ENCODE results near the gene BTBD19.
"Not testable (repeated sequence)": the region's sequence is repeated elsewhere in the genome, so short reads cannot be mapped to it uniquely, and the experiment has no call there.

Gene BTBD19

GRCh38 chr1:44812822-44813543, 4.7 kb downstream of the BTBD19 start:
- Mint-ChIP-seq H3K27me3 (no peaks in the 10 kb centered on the region), H3K9me3 (no peaks in the 10 kb centered on the region), H3K27ac (peak overlapping the region in 1 of 2 donors; percentile 62), H3K4me1 (peaks cover 85% of the 10 kb centered on the region), H3K4me3 (peak overlapping the region; percentile 87 to 95)
- ATAC-seq (no peak), DNase-seq (no peak)

DNA sequence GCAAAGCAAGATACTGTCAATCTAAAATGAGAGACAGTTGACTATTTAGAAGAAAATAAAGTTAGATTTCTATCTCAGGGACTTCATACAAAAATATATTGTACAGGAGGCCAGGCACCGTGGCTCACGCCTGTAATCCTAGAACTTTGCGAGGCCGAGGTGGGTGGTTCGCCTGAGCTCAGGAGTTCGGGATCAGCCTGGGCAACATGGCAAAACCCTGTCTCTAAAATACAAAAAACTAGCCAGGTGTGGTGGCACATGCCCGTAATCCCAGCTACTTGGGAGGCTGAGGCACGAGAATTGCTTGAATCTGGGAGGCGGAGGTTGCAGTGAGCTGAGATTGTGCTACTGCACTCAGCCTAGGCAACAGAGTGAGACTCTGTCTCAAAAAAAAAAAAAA, 7.6 kb downstream of the BTBD19 start:
- Mint-ChIP-seq H3K27ac (peak overlapping the region in 1 of 2 donors; percentile 58), H3K4me1 (peaks cover 85% of the 10 kb centered on the region)
- not testable (repeated sequence) for DNase-seq, H3K4me3 Mint-ChIP-seq, H3K9me3 Mint-ChIP-seq, H3K27me3 Mint-ChIP-seq, ATAC-seq

- H3K9me3 Mint-ChIP-seq = no peaks in the 10 kb centered on the region
- no peak for DNase-seq
- peaks cover 79% of the 10 kb centered on the region for H3K4me1 Mint-ChIP-seq
- ATAC-seq = no peak
- H3K4me3 Mint-ChIP-seq = peak overlapping the region in 1 of 2 donors; percentile 42
- no peak overlapping the region for H3K27ac Mint-ChIP-seq
- H3K27me3 Mint-ChIP-seq = no peaks in the 10 kb centered on the region
Measured at GRCh38 chr1:44817307-44817706, 9.0 kb downstream of the BTBD19 start.

- no peak for ATAC-seq
- DNase-seq = no peak
- no peaks in the 10 kb centered on the region for H3K27me3 Mint-ChIP-seq
- H3K4me1 Mint-ChIP-seq = peaks cover 73% of the 10 kb centered on the region
- peak overlapping the region in 1 of 2 donors; percentile 61 for H3K27ac Mint-ChIP-seq
- H3K9me3 Mint-ChIP-seq = no peaks in the 10 kb centered on the region
- H3K4me3 Mint-ChIP-seq = peak overlapping the region; percentile 42 to 65
Measured at GRCh38 chr1:44817771-44818495, 9.6 kb downstream of the BTBD19 start.

GRCh38 chr1:44819196-44819607, 10.9 kb downstream of the BTBD19 start:
- Mint-ChIP-seq H3K27me3 (no peaks in the 10 kb centered on the region), H3K4me3 (peak overlapping the region; percentile 93), H3K27ac (peak overlapping the region; percentile 100), H3K4me1 (peaks cover 60% of the 10 kb centered on the region), H3K9me3 (no peaks in the 10 kb centered on the region)
- no peak for ATAC-seq
- DNase-seq = no peak

DNA sequence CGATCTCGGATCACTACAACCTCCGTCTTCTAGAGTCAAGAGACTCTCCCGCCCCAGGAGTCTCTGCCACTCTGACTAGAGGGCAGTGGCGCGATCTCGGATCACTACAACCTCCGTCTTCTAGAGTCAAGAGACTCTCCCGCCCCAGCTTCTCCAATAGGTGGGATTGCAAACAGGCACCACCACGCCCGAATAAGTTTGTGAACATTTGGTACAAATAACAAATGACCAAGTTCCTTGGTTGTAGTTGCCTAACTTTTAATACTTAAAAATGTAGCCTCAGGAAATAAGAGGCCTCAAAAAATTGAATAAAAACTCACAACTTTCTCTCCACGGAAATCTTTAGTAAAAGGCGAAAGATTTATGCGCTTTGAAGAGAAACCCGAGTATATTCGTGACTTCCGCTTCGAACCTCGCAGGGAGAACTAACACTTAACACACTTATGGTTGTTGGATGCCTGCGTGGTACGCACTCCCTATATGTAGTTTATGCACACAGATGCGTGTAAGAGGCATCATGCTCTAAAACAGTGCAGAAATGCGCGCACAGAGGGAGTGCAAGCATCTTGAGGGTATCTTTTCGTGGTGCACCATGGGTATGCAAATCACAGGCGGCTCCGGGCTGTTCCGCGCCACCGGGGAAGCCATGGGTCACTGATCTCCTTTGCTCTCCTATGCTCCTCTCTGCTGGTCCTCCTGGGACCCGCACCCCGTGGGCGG, 11.4 kb downstream of the BTBD19 start:
- Mint-ChIP-seq H3K9me3 (no peaks in the 10 kb centered on the region), H3K27me3 (no peaks in the 10 kb centered on the region), H3K27ac (peak overlapping the region; percentile 100), H3K4me3 (peak overlapping the region; percentile 93), H3K4me1 (peaks cover 55% of the 10 kb centered on the region)
- peak; percentile 90 to 91 for DNase-seq
- peak; percentile 92 for ATAC-seq

GRCh38 chr1:44820328-44821239, 12.3 kb downstream of the BTBD19 start:
- Mint-ChIP-seq H3K9me3 (no peaks in the 10 kb centered on the region), H3K27me3 (no peaks in the 10 kb centered on the region), H3K4me3 (peak overlapping the region; percentile 93), H3K27ac (peak overlapping the region; percentile 100), H3K4me1 (peaks cover 47% of the 10 kb centered on the region)
- ATAC-seq (peak; percentile 36), DNase-seq (no peak)

GRCh38 chr1:44821240-44821715, 13.0 kb downstream of the BTBD19 start:
- DNase-seq (no peak), ATAC-seq (no peak)
- H3K27ac Mint-ChIP-seq = peak overlapping the region in 1 of 2 donors; percentile 91
- no peaks in the 10 kb centered on the region for H3K27me3 Mint-ChIP-seq
- H3K4me1 Mint-ChIP-seq = peaks cover 45% of the 10 kb centered on the region
- no peaks in the 10 kb centered on the region for H3K9me3 Mint-ChIP-seq
- H3K4me3 Mint-ChIP-seq = peak overlapping the region; percentile 93

- H3K4me1 Mint-ChIP-seq = peaks cover 45% of the 10 kb centered on the region
- no peaks in the 10 kb centered on the region for H3K27me3 Mint-ChIP-seq
- DNase-seq (no peak), ATAC-seq (no peak)
- no peak overlapping the region for H3K27ac Mint-ChIP-seq
- H3K9me3 Mint-ChIP-seq = no peaks in the 10 kb centered on the region
- no peak overlapping the region for H3K4me3 Mint-ChIP-seq
Measured at GRCh38 chr1:44822131-44822701, 13.9 kb downstream of the BTBD19 start.

DNA sequence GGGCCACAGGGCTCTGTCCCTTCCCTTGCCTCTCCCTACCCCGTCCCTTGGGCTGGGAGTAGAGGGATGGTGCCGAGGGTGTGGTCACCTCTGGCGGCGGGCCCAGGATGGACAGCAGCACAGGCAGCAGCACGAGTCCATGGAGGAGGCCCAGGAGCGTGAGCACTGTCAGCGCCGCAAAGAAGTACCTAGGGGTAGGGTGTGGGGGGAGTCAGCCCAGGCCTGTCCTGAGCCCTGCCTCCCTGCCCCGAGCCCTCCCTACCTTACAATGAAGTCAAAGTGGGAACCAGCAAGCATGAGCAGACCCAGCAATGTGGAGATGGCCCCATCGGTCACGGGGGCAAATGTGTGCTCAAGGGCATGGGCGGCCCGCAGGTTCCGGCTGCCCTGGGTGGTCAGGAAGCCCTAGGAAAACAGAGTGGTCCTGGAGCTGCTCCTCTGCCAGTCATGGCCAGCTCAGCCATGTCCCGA, 14.7 kb downstream of the BTBD19 start:
- ATAC-seq (no peak), DNase-seq (no peak)
- Mint-ChIP-seq H3K27ac (peak overlapping the region in 1 of 2 donors; percentile 57), H3K27me3 (no peaks in the 10 kb centered on the region), H3K4me3 (no peak overlapping the region), H3K4me1 (peaks cover 37% of the 10 kb centered on the region), H3K9me3 (no peaks in the 10 kb centered on the region)

DNA sequence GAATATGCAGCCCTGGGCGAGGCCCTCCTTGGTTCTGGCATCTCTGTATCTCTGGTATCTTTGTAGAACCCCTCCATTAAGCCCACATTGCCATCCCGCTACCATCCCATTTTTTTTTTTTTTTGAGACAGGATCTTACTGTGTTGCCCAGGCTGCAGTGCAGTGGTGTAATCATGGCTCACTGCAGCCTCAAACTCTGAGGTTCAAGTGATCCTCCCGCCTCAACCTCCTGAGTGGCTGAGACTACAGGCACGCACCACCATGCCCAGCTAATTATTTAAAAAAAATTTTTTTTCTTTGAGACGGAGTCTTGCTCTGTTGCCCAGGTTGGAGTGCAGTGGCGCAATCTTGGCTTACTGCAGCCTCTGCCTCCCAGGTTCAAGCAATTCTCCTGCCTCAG, 16.1 kb downstream of the BTBD19 start:
- not testable (repeated sequence) for H3K4me3 Mint-ChIP-seq, ATAC-seq, H3K27ac Mint-ChIP-seq, H3K9me3 Mint-ChIP-seq, DNase-seq, H3K27me3 Mint-ChIP-seq
- peaks cover 23% of the 10 kb centered on the region for H3K4me1 Mint-ChIP-seq

- ATAC-seq = no peak
- H3K4me1 Mint-ChIP-seq = peaks cover 11% of the 10 kb centered on the region
- H3K27ac Mint-ChIP-seq = peak overlapping the region in 1 of 2 donors; percentile 49
- H3K27me3 Mint-ChIP-seq = no peaks in the 10 kb centered on the region
- no peaks in the 10 kb centered on the region for H3K9me3 Mint-ChIP-seq
- DNase-seq = no peak
- H3K4me3 Mint-ChIP-seq = no peak overlapping the region
Measured at GRCh38 chr1:44826375-44827196, 18.3 kb downstream of the BTBD19 start.

DNA sequence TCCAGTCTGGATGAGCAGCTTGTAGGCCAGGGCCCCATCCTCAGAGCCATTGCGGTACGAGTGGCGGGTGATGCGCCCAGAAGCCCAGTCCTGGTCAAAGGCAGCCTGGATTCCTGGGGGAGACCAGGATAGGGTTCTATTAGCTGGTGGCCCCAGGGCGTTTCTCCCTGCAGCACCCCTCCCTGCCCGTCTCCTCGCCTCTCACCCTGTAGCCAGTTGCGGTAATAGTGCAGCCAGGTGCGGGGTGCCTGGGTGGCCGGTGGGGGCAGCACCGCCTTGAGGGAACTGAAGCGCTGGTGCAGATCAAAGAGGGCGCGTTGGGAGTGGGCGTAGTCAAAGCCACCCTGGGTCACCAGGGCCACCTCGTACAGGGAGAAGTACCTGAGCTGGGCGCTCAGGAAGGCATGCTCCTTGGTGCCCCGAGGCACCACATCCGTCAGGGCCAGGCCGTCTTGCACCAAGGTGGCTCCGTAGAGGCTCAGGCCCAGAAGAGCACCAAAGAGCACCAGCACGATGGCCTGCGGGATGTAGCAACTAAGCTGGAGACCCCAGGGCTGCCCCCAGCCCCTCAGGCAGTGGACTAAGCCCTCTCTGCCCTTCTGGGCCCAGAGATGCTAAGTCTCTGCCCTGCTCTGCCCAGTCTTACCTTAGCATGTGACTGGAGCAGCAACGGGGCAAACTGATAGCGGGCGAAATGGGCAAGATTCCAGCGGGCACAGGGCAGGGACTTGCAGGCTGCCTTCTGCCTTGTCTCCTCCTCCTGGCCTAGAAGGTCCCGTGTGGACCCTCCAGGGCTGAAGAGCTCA, 19.1 kb downstream of the BTBD19 start:
- Mint-ChIP-seq H3K9me3 (no peaks in the 10 kb centered on the region), H3K4me1 (peaks cover 14% of the 10 kb centered on the region), H3K4me3 (no peak overlapping the region), H3K27ac (peak overlapping the region in 1 of 2 donors; percentile 35), H3K27me3 (no peaks in the 10 kb centered on the region)
- ATAC-seq (peak; percentile 34), DNase-seq (no peak)
